HG03025 (cell line): Measurements from ENCODE around the gene GSTM4.
"Not testable (repeated sequence)": the region's sequence is repeated elsewhere in the genome, so short reads cannot be mapped to it uniquely, and the experiment has no call there.

Experiments used
- ATAC-seq: cut with Tn5 transposase; IDR thresholded peaks from one replicate; pipeline ENCODE4 v1.9.1; 2021; ENCODE audit warnings: mild to moderate bottlenecking, moderate library complexity; ENCODE audit not compliant: unreplicated experiment, low FRiP score

GSTM4 gene

DNA sequence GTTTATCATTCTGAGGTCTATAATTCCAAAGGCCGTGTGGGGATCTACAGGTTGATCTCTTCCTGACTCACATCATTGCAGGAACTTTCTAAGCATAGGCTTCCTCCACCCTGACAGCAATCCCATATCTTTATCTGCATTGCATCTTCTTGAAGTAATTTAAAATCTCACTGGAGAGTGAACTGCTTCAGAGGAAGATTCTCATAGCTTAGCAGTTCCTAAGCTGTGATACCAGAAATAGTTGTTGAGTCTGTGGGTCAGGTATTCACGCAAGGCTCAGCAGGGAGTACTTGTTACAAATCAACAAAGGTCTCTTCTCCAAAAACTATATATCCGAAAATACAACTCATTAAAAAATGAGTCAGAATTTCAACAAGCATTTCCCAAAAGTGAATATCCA lies 39.2 kb downstream of the GSTM4 start:
- not testable (repeated sequence) for ATAC-seq

- no peak for ATAC-seq
These were observed 41.2 kb downstream of the GSTM4 start for GRCh38 chr1:109697066-109697465.

DNA sequence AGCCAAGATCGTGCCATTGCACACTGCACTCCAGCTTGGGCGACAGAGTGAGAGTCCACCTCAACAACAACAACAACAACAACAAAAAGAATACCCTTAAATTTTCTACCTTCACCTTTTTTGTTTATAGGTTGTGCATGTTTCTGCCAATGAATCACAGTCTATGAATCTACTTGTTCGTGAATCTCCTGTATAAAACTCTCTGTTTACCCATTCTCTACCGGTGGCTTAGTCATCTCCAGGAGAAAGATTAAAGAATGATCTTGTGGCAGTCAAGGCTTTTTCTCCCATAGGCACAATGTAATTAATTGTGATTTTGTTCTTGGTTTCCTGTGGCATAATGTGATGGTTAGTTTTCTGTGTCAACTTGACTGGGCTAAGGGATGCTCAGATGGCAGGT lies 42.0 kb downstream of the GSTM4 start:
- ATAC-seq, result not testable (repeated sequence)

- not testable (repeated sequence) for ATAC-seq
These were observed 47.0 kb downstream of the GSTM4 start for GRCh38 chr1:109702940-109703339.

DNA sequence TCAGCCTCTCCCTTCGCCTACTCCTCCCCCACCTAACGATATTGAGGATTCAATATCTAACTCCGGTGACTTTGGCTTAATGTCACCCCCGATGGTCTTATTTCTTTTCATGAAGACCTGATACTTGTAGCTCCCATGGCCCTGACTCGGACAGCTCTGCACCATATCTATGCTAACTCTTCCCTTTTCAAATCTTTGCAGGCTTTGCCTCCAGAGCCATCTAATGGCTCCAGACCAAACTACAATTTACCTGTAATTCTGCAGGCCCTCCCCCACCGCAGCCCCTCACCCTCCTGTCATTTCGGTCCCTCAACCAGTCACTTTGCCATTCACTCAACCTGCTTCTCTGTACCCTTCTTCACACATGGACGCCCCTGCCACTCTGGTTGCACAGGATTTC lies 48.3 kb downstream of the GSTM4 start:
- ATAC-seq, result no peak

- no peak for ATAC-seq
These were observed 49.5 kb downstream of the GSTM4 start for GRCh38 chr1:109705411-109705810.

- not testable (repeated sequence) for ATAC-seq
These were observed 53.0 kb downstream of the GSTM4 start for GRCh38 chr1:109708949-109709348.

GRCh38 chr1:109709822-109710221 lies 53.9 kb downstream of the GSTM4 start:
- ATAC-seq, result not testable (repeated sequence)
